Tibial artery (tissue), 4 donors: Measurements from ENCODE around the gene MCTP2.

Experiments
- DNase-seq, 2 donors: peaks; one replicate each; pipeline ENCODE4 v3.0.0-alpha.2; 2019
- H3K27ac ChIP-seq, 2 donors: fragments of 200-600 bp; sonication (generic) in 1 of 2; 1 replicate in 1 of 2; 2 replicates in 1 of 2; pipeline ENCODE4 v1.5.1; 2018 to 2019; ENCODE audit warnings: mild to moderate bottlenecking in 1 of 2
- H3K27me3 ChIP-seq, 2 donors: fragments of 200-600 bp; sonication (generic) in 1 of 2; one replicate each; pipeline versions ENCODE4 v1.5.1 to v1.6.0; 2016 to 2019
- H3K36me3 ChIP-seq, 3 donors: fragments of 200-600 bp; sonication (generic) in 2 of 3; one replicate each; pipeline ENCODE4 v1.5.1; 2016 to 2019; ENCODE audit warnings: mild to moderate bottlenecking in 2 of 3
- H3K4me1 ChIP-seq, 4 donors: fragments of 200-600 bp; sonication (generic) in 2 of 4; 1 replicate in 3 of 4; 2 replicates in 1 of 4; pipeline ENCODE4 v1.5.1; 2016 to 2019
- H3K4me3 ChIP-seq, 2 donors: fragments of 200-600 bp; sonication (generic) in 1 of 2; 1 replicate in 1 of 2; 2 replicates in 1 of 2; pipeline ENCODE4 v1.5.1; 2018 to 2019; ENCODE audit warnings: mild to moderate bottlenecking in 2 of 2
- H3K9me3 ChIP-seq, 3 donors: fragments of 200-600 bp; sonication (generic) in 1 of 3; one replicate each; pipeline ENCODE4 v1.5.1; 2016 to 2019
- intact Hi-C: fragments of 100-400 bp; cut with DNase I; formaldehyde crosslinking; loops from one replicate; pipeline ENCODE4 v1.15.0; 2023; ENCODE audit warnings: low total_unique reads
- TF ChIP-seq, protein P1 (sequence below), 2 experiments: fragments of 200-600 bp in 1 of 2; fragments of 450-650 bp in 1 of 2; IDR thresholded peaks; one replicate each; pipeline ENCODE4 v1.5.1; 2017 to 2019; ENCODE audit warnings: antibody characterized with exemption in 2 of 2, mild to moderate bottlenecking in 1 of 2, moderate library complexity in 1 of 2

MCTP2 gene

DNA sequence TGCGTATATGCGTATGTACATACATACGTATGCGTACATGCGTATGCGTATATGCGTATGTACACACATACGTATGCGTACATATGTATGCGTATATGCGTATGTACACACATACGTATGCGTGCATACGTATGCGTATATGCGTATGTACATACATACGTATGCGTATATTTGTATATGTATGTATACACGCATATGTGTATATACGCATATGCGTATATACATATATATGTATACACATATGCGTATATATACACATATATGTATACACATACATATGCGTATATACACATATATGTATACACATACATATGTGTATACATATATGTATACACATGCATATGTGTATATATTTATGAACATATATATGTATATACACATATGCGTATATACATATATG is 12.1 kb downstream of the MCTP2 start:
- DNase-seq, result no peak
- no peaks in the 10 kb centered on the region for H3K36me3 ChIP-seq
- intact Hi-C loops, result no loop called here
- no peaks in the 10 kb centered on the region for H3K4me1 ChIP-seq
- no peaks in the 10 kb centered on the region for H3K27me3 ChIP-seq
- no peaks in the 10 kb centered on the region for H3K9me3 ChIP-seq
- no peak overlapping the region for H3K27ac ChIP-seq
- no peak overlapping the region for H3K4me3 ChIP-seq
- TF ChIP-seq, protein P1, sequence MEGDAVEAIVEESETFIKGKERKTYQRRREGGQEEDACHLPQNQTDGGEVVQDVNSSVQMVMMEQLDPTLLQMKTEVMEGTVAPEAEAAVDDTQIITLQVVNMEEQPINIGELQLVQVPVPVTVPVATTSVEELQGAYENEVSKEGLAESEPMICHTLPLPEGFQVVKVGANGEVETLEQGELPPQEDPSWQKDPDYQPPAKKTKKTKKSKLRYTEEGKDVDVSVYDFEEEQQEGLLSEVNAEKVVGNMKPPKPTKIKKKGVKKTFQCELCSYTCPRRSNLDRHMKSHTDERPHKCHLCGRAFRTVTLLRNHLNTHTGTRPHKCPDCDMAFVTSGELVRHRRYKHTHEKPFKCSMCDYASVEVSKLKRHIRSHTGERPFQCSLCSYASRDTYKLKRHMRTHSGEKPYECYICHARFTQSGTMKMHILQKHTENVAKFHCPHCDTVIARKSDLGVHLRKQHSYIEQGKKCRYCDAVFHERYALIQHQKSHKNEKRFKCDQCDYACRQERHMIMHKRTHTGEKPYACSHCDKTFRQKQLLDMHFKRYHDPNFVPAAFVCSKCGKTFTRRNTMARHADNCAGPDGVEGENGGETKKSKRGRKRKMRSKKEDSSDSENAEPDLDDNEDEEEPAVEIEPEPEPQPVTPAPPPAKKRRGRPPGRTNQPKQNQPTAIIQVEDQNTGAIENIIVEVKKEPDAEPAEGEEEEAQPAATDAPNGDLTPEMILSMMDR (IDR thresholded peaks at IDR 0.05), result no peak

DNA sequence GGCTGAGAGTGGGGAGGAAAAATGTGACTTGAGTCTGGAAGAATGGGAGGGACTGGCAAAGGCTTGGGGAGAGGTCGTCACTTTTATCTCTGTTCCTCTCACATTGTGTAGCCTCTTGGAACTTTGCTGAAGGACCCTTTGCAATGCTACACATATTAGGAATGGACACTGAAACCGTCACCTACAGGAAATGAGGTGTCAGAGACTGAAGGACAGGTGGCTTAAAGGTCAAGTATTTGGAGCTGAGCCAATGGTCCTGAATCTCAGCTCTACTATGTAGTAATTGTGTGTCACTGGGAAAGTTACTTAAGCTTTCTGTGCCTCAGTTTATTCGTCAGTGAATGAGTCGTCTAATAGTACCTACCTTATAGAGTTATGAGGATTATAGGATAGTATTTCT is 14.7 kb downstream of the MCTP2 start:
- intact Hi-C loops, result no loop called here
- no peak for DNase-seq
- no peaks in the 10 kb centered on the region for H3K9me3 ChIP-seq

DNA sequence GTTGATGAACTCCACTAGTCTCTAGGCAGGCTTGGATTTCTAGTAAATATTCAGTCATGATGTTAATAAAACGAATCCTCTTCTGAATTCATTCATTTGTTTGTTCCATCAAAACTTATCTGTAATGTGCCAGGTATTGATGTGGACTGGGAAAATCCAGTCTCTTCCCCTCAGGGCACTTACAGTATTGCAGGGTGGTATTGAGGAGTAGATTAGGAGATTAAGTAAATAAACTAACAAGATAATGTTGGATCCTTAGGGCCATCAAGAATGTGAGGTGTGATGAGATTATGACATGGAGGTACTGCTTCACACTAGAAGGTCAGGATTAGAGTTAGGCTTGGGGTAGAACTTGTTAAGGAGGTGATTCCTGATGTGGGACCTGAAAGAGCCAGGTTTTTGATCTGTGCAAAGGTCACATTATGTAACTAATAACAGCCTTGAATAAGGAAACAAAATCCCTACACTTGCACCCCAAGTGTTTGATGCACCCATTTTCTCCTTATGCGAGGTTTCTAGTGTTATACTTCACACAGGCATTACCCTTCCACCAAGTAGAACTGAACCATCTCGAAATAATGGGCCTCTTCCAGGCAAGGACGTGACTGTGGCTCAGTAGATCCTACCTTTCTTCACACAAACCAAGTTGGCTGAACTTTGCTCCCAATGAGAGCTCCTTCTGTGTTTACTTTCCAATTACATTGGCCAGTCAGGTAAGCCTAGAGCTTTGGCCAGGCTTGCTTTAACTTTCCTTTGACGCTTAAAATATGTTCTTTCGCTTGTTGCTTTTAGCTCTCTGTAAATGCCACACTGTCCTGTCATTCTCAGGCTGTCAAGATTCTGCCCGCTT is 16.7 kb downstream of the MCTP2 start:
- TF ChIP-seq, protein P1 (IDR thresholded peaks at IDR 0.05), result no peak
- Histone ChIP-seq H3K4me1 (no peaks in the 10 kb centered on the region), H3K27me3 (no peaks in the 10 kb centered on the region), H3K9me3 (no peaks in the 10 kb centered on the region), H3K36me3 (no peaks in the 10 kb centered on the region), H3K27ac (no peak overlapping the region), H3K4me3 (no peak overlapping the region)
- intact Hi-C loops, result no loop called here
- no peak for DNase-seq

More for the DNA sequence above, 14.7 kb downstream of the MCTP2 start:
- no peaks in the 10 kb centered on the region for H3K27me3 ChIP-seq
- TF ChIP-seq, protein P1 (IDR thresholded peaks at IDR 0.05), result no peak
- no peak overlapping the region for H3K4me3 ChIP-seq
- no peaks in the 10 kb centered on the region for H3K4me1 ChIP-seq
- H3K36me3 ChIP-seq, result no peaks in the 10 kb centered on the region
- no peak overlapping the region for H3K27ac ChIP-seq

DNA sequence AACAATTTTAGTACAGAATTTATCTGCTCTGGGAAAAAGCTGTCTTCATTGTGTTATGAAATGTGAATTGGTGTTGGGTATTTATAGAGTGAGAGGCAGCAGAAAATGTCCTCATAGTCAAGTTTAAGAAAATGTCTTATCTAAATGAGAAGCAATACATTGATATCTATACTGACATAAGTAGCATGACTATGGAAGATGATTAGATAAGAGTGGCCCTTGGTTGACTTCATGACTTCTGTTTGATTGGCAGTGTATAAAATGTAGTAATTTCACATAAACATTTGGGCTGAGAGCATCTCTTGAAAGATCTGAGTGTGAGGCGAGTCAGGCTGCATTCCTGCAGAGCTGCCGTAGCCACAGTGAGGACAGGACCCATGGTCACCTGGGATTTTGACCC is 19.4 kb downstream of the MCTP2 start:
- no peak for DNase-seq
- H3K9me3 ChIP-seq, result no peaks in the 10 kb centered on the region
- intact Hi-C loops, result no loop called here
- TF ChIP-seq, protein P1 (IDR thresholded peaks at IDR 0.05), result no peak
- H3K27ac ChIP-seq, result no peak overlapping the region
- no peaks in the 10 kb centered on the region for H3K36me3 ChIP-seq
- H3K4me1 ChIP-seq, result no peaks in the 10 kb centered on the region
- no peak overlapping the region for H3K4me3 ChIP-seq
- no peaks in the 10 kb centered on the region for H3K27me3 ChIP-seq

DNA sequence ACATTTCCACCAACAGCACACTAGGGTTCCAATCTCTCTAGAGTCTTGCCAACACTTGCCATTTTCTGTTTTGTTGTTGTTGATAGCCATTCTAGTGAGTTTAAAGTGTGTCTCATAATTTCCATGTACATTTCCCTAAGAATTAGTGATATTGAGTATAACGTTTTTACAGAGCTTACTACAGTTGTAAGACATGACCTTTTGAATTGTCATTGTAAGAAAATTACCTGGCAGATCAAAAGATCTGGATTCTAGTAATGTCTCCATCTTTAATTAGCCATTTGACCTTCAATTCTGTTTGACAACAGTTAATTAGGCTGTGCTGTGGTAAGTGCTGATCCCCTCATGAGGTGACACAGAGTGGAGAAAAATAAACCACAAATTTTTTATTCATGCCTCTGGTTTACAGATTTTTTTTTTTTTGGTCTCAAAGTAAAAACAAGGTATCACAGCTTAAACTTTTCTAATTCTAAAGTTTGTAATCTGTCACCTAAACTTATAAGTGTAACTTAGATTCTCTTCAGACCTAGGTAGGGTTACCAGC is 20.9 kb downstream of the MCTP2 start:
- H3K27me3 ChIP-seq, result no peaks in the 10 kb centered on the region
- TF ChIP-seq, protein P1 (IDR thresholded peaks at IDR 0.05), result no peak
- no peaks in the 10 kb centered on the region for H3K9me3 ChIP-seq
- no peaks in the 10 kb centered on the region for H3K36me3 ChIP-seq
- no peak overlapping the region for H3K4me3 ChIP-seq
- intact Hi-C loops, result no loop called here
- no peaks in the 10 kb centered on the region for H3K4me1 ChIP-seq
- no peak overlapping the region for H3K27ac ChIP-seq
- DNase-seq, result no peak
